ENCODE data around the gene SCN1B. TPM values are rescaled to one million over a fixed set of nuclear protein-coding genes. Genes with fewer than 3 reads are reported as not detected.

Gene SCN1B
- total and polyA plus RNA-seq, 10 of the 15 experiments (the other 5 are each of a cell fraction or from before 2014, with no cell fraction given) = 0.04 to 0.54 (median 0.11) TPM; not detected in 3

DNA sequence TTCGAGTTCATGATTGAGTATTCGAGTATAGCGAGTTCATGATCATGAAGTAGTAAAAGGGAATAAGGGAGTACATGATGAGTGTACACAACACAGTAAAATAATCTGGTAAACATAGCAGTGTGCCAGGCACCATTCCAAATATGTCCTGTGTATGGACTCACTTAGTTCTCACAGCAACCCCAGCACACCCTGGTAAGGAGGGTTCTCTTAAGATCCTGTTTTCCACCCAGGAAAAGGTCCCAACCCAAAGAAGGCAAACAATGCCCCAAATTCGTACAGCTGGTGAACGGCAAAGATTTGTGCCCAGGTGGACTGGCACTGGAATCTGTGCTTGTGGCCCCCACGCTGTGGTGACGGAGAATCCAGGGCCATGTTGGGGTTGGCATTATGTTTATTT, 32.7 kb downstream of the SCN1B start:
- Histone ChIP-seq H3K9me3 (replicated peaks; ENCODE audit: control insufficient read depth, insufficient read depth, low read length) (no peaks in the 10 kb centered on the region), H3K4me2 (ENCODE audit: control insufficient read depth, insufficient read depth) (no peak overlapping the region), H3K27me3 (replicated peaks in 1 of 2; ENCODE audit: control insufficient read depth in 2 of 2, insufficient read depth in 2 of 2, low read length in 1 of 2) (no peaks in the 10 kb centered on the region), H3K36me3 (ENCODE audit: control insufficient read depth in 2 of 2, insufficient read depth in 2 of 2, low read length in 1 of 2) (no peaks in the 10 kb centered on the region), H2AFZ (ENCODE audit: control insufficient read depth, low read depth, low read length) (no peak overlapping the region), H3K9ac (ENCODE audit: control insufficient read depth, insufficient read depth, low read length) (no peak overlapping the region), H3K79me2 (ENCODE audit: control insufficient read depth, insufficient read depth, low read length) (no peaks in the 10 kb centered on the region), H3K4me1 (ENCODE audit: control insufficient read depth, insufficient read depth, low read length) (peaks cover 4% of the 10 kb centered on the region; the same call in 1 of the 2 replicates), H3K27ac (ENCODE audit: control insufficient read depth, insufficient read depth) (no peak overlapping the region), H4K20me1 (ENCODE audit: control insufficient read depth, insufficient read depth) (no peaks in the 10 kb centered on the region), H3K4me3 (no peak overlapping the region)
- ChIA-PET RAD21 (ENCODE audit: unreplicated experiment) (no interaction called here), CTCF (interaction anchor here (1.1 kb wide), 1 partner anchor 23 kb away, joined by 4 read pairs; no protein-coding TSS in a partner anchor), POLR2A (no interaction called here), SMC1A (ENCODE audit: uncharacterized antibody, unreplicated experiment) (no interaction called here)
- no peak for FAIRE-seq
- in situ Hi-C loops (cut with MboI) (no loop called here), intact Hi-C loops (cut with micrococcal nuclease; ENCODE audit: unreplicated experiment) (no loop called here)
- 27% methylated on average over 7 of the region's 7 CpGs for WGBS (ENCODE audit: insufficient coverage, insufficient replicate concordance, low lambda C conversion rate, missing lambda C conversion rate)
- no peak for DNase-seq (ENCODE audit: low read depth, low spot score)
- TF ChIP-seq, protein P1, sequence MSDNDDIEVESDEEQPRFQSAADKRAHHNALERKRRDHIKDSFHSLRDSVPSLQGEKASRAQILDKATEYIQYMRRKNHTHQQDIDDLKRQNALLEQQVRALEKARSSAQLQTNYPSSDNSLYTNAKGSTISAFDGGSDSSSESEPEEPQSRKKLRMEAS (IDR thresholded peaks at IDR 0.05; ENCODE audit: low read depth, low read length) = no peak
- TF ChIP-seq POLR2AphosphoS2 (IDR thresholded peaks at IDR 0.05; ENCODE audit: low read depth, low read length) = no peak
- TF ChIP-seq SREBF1 (IDR thresholded peaks at IDR 0.05; ENCODE audit: low read length) = no peak
- no peak for TF ChIP-seq CBX5 (IDR thresholded peaks at IDR 0.05; ENCODE audit: low read depth)
- TF ChIP-seq YY1 (IDR thresholded peaks at IDR 0.05; ENCODE audit: low read depth, low read length) = no peak
- TF ChIP-seq, protein P2, sequence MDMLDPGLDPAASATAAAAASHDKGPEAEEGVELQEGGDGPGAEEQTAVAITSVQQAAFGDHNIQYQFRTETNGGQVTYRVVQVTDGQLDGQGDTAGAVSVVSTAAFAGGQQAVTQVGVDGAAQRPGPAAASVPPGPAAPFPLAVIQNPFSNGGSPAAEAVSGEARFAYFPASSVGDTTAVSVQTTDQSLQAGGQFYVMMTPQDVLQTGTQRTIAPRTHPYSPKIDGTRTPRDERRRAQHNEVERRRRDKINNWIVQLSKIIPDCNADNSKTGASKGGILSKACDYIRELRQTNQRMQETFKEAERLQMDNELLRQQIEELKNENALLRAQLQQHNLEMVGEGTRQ (IDR thresholded peaks at IDR 0.05; ENCODE audit: borderline replicate concordance, low read depth, low read length) = no peak
- TF ChIP-seq RB1 (IDR thresholded peaks at IDR 0.05; ENCODE audit: borderline replicate concordance) = no peak
- ATAC-seq = no peak
- BruUV-seq (replicated peaks) = no TSS peak
